ENCODE results near the gene ZNF407.
A peak's percentile ranks its signal among the peaks of the same experiment; 100 is the strongest.
"Not testable (repeated sequence)": the region's sequence is repeated elsewhere in the genome, so short reads cannot be mapped to it uniquely, and the experiment has no call there.

Gene ZNF407

DNA sequence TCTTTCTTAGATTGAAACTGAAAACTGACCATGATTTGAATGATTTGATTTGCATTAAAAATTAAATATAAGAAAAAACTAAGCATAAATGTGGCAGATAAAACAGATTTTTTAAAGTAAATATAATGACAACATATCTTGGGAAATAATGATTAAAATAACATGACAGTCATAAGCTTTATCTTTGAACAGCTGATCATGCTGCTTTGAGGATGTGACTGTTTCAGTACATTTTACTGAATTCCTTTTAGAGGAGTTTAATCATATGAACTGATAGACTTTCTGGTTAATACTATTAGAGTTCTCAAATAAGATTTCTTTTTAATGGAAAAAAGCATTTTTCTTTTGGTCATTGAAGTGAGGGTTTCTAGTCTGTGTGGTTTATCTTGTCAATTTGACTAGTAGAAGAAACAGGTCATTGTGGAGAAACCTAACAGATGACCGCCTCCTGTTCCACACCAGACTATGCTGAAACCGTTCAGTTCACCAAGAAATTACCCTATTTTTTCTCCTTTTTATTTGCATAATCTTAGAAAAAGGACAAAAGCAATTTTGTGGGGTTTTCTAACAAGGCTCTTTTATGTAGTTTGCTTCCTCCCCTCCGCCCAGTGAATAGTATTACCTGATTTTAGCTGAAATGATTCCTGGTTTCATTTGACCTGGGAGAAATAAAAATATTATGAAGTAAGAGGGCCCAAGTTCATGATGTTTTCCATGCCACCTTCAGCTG is 349.1 kb downstream of the ZNF407 start:
- Mint-ChIP-seq H3K36me3 (peaks cover 6% of the 10 kb centered on the region), H3K9me3 (no peaks in the 10 kb centered on the region), H3K27ac (no peak overlapping the region), H3K4me3 (no peak overlapping the region), H3K27me3 (no peaks in the 10 kb centered on the region), H3K4me1 (peaks cover 22% of the 10 kb centered on the region)
- no peak for ATAC-seq

DNA sequence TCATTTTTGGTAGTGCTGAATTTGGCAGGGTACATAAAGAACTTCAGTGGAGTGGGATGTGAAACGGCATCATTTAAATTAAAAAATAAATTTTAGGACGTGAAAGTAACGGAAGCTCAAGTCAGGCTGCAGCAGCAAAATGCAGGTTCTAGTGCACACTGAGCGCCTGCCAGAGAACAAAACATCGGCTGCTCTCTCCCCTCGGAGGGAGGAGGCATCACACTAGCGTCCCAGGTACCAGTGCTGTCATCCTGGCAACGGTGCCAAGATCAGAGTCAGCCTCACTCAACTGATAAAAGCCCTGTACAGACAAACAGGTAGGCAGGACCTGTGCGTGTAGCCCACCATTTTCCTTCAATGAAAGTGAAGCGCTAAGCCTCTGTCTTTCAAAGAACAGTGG is 349.7 kb downstream of the ZNF407 start:
- Mint-ChIP-seq H3K9me3 (no peaks in the 10 kb centered on the region), H3K4me1 (peaks cover 16% of the 10 kb centered on the region), H3K36me3 (peaks cover 7% of the 10 kb centered on the region), H3K27ac (no peak overlapping the region), H3K27me3 (no peaks in the 10 kb centered on the region), H3K4me3 (no peak overlapping the region)
- no peak for ATAC-seq

DNA sequence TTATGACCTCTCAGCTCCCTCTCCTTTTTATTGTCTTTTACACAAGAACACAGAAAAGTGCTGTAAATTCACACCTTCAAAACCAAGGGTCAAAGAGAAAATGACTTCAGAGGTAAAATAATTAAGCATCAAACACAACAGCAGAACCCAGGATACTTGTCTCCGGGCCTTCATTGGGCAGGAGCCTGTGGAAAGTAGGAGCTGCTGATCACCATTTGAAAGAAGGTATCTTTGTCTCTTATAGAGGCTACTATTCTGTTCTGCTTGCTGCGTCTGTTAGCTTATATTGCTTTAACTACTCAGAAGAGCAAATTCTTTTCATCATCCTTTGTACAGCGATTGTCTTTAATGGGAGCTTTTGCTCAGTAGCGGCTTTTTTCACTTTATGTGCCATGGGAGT is 350.2 kb downstream of the ZNF407 start:
- Mint-ChIP-seq H3K27ac (no peak overlapping the region), H3K9me3 (no peaks in the 10 kb centered on the region), H3K36me3 (peaks cover 12% of the 10 kb centered on the region), H3K27me3 (no peaks in the 10 kb centered on the region), H3K4me3 (no peak overlapping the region), H3K4me1 (peaks cover 11% of the 10 kb centered on the region)
- no peak for ATAC-seq

DNA sequence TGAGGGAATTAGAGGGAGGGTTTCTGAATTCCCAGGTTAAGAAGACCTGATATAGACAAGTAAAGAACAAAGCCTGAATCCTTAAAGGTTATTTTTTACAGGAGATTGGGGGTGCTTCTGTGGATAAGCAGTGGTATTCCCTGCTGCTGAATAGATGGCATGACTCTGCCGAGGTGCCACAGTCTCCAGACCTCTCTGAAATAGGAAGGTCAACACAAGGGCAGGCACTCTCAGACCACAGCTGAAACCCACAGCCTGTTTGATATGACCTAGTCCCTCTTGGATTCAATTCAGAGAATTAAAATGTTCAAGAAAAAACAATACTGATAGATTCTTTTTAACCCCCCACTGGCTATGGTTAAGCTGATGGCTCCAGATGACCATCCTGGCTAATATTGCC is 351.9 kb downstream of the ZNF407 start:
- H3K4me1 Mint-ChIP-seq = peaks cover 9% of the 10 kb centered on the region
- H3K9me3 Mint-ChIP-seq = no peaks in the 10 kb centered on the region
- no peak overlapping the region for H3K27ac Mint-ChIP-seq
- ATAC-seq = no peak
- H3K36me3 Mint-ChIP-seq = peaks cover 17% of the 10 kb centered on the region
- H3K4me3 Mint-ChIP-seq = no peak overlapping the region
- no peaks in the 10 kb centered on the region for H3K27me3 Mint-ChIP-seq

DNA sequence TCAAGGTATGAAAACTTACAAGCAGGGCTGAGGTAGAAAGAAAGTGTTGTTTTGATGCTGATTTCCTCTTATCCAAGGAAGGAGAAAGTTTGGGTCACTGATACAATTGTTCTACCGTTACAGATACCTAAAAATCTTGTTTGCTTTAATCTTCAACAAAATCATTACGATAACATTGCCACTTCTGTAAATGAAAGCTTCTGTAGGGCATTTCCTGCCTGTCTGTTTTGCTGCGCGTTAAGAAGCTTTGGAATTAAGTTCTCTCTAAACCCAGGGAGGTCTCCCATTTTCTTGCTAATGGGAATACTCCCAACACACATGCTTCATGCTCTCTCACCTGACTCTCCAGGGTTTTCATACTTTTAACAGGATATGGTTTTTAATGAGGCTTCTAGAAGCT is 352.8 kb downstream of the ZNF407 start:
- ATAC-seq = no peak
- no peak overlapping the region for H3K4me3 Mint-ChIP-seq
- H3K27ac Mint-ChIP-seq = no peak overlapping the region

DNA sequence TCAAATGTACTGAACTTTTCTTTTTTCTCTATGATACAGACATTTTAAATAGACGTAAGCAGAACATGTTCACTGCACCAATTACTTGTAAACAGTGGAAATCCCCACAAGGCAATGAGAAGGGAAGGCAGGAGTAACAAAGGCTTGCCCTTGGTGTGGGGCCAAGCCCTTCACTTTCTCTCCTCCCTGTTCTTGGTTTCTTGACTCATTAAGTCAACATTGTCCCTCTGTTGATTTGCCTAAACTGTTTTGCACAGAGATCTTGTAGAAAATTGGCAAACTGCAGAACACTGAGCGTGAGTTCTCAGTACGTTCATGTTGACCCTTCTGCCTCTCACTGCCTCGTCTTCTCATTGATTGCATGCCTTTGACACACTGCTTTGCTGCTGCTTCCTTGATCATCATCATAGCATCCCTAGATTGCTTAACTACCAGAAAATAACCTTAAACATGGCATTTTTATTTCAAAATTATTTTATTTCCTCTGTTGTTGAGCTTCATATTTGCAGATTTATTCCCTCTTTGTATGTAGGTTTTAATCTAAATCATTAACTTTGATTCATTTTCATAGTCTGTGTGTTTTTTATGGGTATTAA is 353.6 kb downstream of the ZNF407 start:
- H3K36me3 Mint-ChIP-seq = peaks cover 17% of the 10 kb centered on the region
- ATAC-seq = no peak
- H3K27me3 Mint-ChIP-seq = no peaks in the 10 kb centered on the region
- no peaks in the 10 kb centered on the region for H3K9me3 Mint-ChIP-seq
- H3K4me1 Mint-ChIP-seq = peaks cover 9% of the 10 kb centered on the region
- H3K27ac Mint-ChIP-seq = no peak overlapping the region
- no peak overlapping the region for H3K4me3 Mint-ChIP-seq

More for the DNA sequence above, 352.8 kb downstream of the ZNF407 start:
- no peaks in the 10 kb centered on the region for H3K9me3 Mint-ChIP-seq
- peaks cover 17% of the 10 kb centered on the region for H3K36me3 Mint-ChIP-seq
- peaks cover 9% of the 10 kb centered on the region for H3K4me1 Mint-ChIP-seq
- H3K27me3 Mint-ChIP-seq = no peaks in the 10 kb centered on the region

DNA sequence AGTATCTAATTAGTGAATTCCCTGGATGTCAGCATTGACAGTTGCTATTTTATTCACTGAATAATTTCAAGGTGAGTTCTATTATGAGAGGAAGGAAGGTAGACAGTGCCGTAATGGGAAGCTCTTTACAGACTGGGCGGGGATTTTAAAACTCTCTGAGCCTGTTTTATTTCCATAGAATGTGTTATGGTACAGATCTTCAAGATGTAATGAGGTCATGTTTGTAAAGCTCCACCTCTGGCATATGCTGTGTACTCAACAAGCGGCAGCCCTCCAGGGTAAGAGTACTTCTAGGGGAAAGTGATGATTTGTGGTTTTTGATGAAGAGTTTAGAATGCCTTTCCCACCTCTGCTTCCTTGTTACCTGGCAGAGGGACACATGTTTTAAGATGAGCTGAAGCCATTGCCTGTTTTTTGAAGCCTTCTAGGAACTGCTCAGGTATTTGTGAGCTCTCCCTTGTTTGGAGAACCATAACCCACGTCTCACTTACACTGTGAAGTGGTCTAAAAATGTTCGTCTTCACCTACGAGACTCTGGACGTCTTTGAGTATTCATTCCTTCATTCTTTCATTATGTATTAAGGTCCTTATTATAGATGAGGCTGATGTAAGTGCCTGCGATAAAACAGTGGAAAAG is 360.0 kb downstream of the ZNF407 start:
- H3K9me3 Mint-ChIP-seq = no peaks in the 10 kb centered on the region
- H3K27me3 Mint-ChIP-seq = no peaks in the 10 kb centered on the region
- ATAC-seq = no peak
- H3K4me3 Mint-ChIP-seq = no peak overlapping the region
- H3K4me1 Mint-ChIP-seq = no peaks in the 10 kb centered on the region
- H3K36me3 Mint-ChIP-seq = peaks cover 17% of the 10 kb centered on the region
- H3K27ac Mint-ChIP-seq = no peak overlapping the region

DNA sequence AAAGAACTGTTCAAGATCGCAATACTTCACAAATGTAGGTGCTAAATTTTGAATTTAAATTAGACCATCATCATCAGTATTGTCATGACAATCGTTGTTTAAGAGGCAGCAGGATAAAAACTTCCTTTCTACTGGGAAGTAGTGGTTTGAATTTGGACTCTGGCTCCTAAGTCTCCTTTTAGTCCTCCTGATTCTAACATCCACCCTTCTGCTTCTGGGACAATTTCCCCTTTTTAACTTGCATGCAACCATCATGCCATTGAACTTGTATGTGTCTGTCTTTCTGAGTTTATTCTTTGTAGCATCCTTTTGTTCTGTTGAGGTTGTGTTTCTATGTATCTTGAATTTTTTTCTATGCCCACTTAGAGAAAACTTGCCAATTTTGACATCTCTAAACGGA is 361.5 kb downstream of the ZNF407 start:
- no peaks in the 10 kb centered on the region for H3K9me3 Mint-ChIP-seq
- no peaks in the 10 kb centered on the region for H3K27me3 Mint-ChIP-seq
- H3K27ac Mint-ChIP-seq = no peak overlapping the region
- no peak overlapping the region for H3K4me3 Mint-ChIP-seq
- peaks cover 16% of the 10 kb centered on the region for H3K36me3 Mint-ChIP-seq
- no peaks in the 10 kb centered on the region for H3K4me1 Mint-ChIP-seq
- no peak for ATAC-seq

DNA sequence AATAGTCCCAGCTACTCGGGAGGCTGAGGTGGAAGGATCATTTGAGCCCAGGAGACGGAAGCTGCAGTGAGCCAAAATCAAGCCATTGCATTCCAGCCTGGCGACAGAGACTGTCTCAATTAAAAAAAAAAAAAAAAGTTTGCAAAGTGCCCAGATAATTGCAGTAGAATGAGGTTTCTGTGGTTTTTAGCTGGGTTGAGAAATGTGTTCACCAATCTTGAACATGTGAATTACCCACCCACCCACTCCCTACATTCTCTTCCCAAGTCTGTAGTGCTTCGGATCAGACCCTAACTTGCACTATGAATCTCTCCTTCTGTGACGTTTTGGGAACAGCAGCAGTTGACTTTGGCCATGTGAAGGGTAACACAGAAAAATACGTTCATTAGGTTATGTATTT is 363.9 kb downstream of the ZNF407 start:
- ATAC-seq = no peak
- Mint-ChIP-seq H3K36me3 (peaks cover 34% of the 10 kb centered on the region), H3K27ac (no peak overlapping the region), H3K4me3 (no peak overlapping the region), H3K27me3 (no peaks in the 10 kb centered on the region), H3K4me1 (no peaks in the 10 kb centered on the region), H3K9me3 (peaks cover 8% of the 10 kb centered on the region)

DNA sequence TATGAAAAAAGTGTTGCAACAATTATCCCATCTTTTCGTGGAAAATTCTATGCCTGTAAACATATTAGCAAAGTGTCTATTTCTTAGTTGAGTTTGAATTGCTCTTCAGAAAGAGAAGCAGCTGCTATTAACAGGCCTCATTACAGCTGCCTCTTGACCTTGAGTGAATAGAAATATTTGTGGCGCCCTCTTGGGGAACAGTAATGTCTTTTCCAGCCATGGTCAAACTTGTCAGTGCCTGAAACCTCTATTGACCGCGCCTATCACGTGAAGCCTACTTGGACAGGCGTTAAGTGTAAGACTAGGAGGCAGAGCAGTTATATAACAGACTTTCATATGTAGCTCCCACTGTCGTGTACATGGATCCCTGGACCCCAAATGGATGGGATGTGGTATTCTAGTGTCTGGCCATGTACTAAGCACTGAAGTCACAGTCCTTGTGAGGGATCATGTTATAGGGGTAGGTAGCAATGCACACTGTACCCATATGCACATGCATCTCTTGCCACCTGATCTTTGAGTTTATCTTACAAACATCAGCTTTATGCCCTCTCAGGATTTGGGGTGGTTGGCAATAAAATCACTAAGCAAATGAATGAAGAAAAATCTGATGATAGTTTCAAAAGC is 366.3 kb downstream of the ZNF407 start:
- peak; percentile 54 for ATAC-seq
- H3K9me3 Mint-ChIP-seq = peaks cover 8% of the 10 kb centered on the region
- no peak overlapping the region for H3K27ac Mint-ChIP-seq
- H3K4me3 Mint-ChIP-seq = no peak overlapping the region
- no peaks in the 10 kb centered on the region for H3K4me1 Mint-ChIP-seq
- no peaks in the 10 kb centered on the region for H3K27me3 Mint-ChIP-seq
- H3K36me3 Mint-ChIP-seq = peaks cover 47% of the 10 kb centered on the region

DNA sequence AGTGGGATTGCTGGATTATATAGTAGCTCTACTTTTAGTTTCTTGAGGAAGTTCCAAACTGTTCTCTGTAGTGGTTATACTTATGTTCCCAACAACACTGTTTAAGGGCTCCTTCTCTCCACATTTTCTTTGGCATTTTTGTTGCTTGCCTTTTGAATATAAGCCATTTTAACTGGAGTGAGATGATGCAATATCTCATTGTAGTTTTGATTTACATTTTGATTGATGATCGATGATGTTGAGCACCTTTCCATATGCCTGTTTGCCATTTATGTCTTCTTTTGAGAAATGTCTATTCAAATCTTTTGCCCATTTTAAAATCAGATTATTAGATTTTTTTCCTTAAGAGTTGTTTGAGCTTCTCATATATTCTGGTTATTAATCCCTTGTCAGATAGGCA is 368.0 kb downstream of the ZNF407 start:
- ATAC-seq = no peak
- Mint-ChIP-seq H3K4me1 (no peaks in the 10 kb centered on the region), H3K4me3 (no peak overlapping the region), H3K27ac (no peak overlapping the region), H3K36me3 (peaks cover 54% of the 10 kb centered on the region), H3K9me3 (peaks cover 8% of the 10 kb centered on the region), H3K27me3 (no peaks in the 10 kb centered on the region)

DNA sequence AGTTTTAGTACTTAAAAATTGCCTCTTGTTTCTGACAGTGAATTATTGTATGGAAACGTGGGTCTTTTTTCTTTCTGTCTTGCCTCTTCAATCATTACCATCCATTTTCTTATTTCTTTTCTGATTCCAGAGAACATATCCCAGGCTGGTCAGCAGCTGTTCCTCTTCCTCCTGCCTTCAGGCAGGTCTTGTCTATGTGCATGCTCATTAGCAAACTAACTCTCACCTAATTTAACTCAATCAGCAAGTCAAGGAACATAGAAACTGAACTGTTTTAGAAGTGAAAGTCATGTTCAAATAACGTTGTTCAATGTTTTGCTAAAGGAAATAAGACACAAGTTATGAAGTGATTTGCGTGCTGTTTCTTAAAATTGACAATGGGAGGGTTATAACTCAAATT is 369.8 kb downstream of the ZNF407 start:
- H3K27ac Mint-ChIP-seq = no peak overlapping the region
- H3K27me3 Mint-ChIP-seq = no peaks in the 10 kb centered on the region
- H3K36me3 Mint-ChIP-seq = peaks cover 59% of the 10 kb centered on the region
- H3K9me3 Mint-ChIP-seq = peaks cover 8% of the 10 kb centered on the region
- peaks cover 8% of the 10 kb centered on the region for H3K4me1 Mint-ChIP-seq
- no peak overlapping the region for H3K4me3 Mint-ChIP-seq
- ATAC-seq = no peak

DNA sequence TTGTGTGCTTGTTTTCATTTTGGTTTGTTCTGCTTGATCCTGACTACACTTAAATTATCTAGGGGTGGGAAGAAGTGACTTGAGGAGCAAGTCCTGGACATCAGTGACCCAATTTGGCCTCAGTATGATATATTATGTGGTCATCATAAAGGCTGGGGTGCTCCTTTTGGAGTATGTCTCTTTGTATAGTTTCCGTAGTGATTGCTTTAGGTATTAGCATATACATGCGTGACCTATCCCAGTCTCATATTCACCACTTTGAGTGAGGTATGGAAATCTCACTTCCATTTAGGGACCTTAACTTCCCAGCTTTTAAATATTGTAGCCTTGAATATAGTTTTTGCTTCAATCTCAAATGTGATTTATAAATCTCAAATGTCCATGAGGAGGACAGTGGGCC is 370.3 kb downstream of the ZNF407 start:
- peaks cover 10% of the 10 kb centered on the region for H3K4me1 Mint-ChIP-seq
- no peak for ATAC-seq
- peaks cover 8% of the 10 kb centered on the region for H3K9me3 Mint-ChIP-seq
- H3K4me3 Mint-ChIP-seq = no peak overlapping the region
- H3K36me3 Mint-ChIP-seq = peaks cover 55% of the 10 kb centered on the region
- no peaks in the 10 kb centered on the region for H3K27me3 Mint-ChIP-seq
- H3K27ac Mint-ChIP-seq = no peak overlapping the region

DNA sequence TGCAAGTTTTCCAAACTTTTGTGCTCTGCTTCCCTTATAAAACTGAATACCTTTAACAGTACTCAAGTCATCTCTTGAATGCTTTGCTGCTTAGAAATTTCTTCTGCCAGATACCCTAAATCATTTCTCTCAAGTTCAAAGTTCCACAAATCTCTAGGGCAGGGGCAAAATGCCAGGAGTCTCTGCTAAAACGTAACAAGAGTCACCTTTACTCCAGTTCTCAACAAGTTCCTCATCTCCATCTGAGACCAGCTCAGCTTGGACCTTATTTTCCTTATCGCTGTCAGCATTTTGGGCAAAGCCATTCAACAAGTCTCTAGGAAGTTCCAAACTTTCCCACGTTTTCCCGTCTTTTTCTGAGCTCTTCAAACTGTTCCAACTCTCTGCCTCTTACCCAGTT is 373.7 kb downstream of the ZNF407 start:
- not testable (repeated sequence) for H3K27me3 Mint-ChIP-seq, ATAC-seq, H3K9me3 Mint-ChIP-seq, H3K27ac Mint-ChIP-seq, H3K4me3 Mint-ChIP-seq, H3K4me1 Mint-ChIP-seq
- peaks cover 38% of the 10 kb centered on the region for H3K36me3 Mint-ChIP-seq

DNA sequence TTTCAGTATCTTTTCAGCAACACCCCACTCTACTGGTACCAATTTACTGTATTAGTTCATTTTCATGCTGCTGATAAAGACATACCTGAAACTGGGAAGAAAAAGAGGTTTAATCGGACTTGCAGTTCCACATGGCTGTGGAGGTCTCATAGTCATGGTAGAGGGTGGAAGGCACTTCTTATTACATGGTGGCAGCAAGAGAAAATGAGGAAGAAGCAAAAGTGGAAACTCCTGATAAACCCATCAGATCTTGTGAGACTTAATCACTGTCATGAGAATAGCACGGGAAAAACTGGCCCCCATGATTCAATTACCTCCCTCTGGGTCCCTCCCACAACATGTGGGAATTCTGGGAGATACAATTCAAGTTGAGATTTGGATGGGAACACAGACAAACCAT is 374.1 kb downstream of the ZNF407 start:
- ATAC-seq, H3K9me3 Mint-ChIP-seq, H3K27ac Mint-ChIP-seq, H3K4me3 Mint-ChIP-seq, H3K4me1 Mint-ChIP-seq, H3K27me3 Mint-ChIP-seq: not testable (repeated sequence)
- peaks cover 35% of the 10 kb centered on the region for H3K36me3 Mint-ChIP-seq

DNA sequence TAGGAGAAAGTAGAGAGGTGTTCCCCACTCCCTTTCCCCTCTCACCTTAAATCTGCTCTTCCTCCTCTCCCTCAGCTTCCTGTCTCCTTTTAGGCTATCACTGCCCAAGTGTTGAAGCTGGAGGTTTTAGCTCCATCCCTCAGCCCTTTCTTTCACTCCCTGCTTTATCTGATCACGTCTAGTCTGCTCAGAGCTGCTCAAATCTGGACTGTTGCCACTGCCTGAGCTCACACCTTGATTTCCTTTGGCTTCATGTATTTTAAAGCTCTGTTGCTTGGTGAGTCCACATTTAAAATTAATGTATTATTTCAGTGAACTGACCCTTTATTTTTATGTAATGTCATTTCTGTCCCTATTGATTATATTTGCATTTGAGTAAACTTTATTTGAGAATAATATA is 374.7 kb downstream of the ZNF407 start:
- peaks cover 10% of the 10 kb centered on the region for H3K4me1 Mint-ChIP-seq
- peaks cover 35% of the 10 kb centered on the region for H3K36me3 Mint-ChIP-seq
- no peaks in the 10 kb centered on the region for H3K27me3 Mint-ChIP-seq
- H3K9me3 Mint-ChIP-seq = no peaks in the 10 kb centered on the region
- no peak overlapping the region for H3K27ac Mint-ChIP-seq
- no peak overlapping the region for H3K4me3 Mint-ChIP-seq
- no peak for ATAC-seq

Measured in stimulated activated memory B cell treated with anti-CD40 and anti-IgM and Interleukin-4, amounts not matched to agents 10 μg/mL and 1 μg/mL and 100 μg/mL, for 72 hours (primary cell).